Inferior parietal cortex (tissue), 1 donor: Measurements from ENCODE around the gene BCAS3.
"Not testable (repeated sequence)": the region's sequence is repeated elsewhere in the genome, so short reads cannot be mapped to it uniquely, and the experiment has no call there.

Experiments used
- DNase-seq: peaks from one replicate; pipeline ENCODE4 v3.0.0-alpha.2; 2016; ENCODE audit errors: extremely low spot score

Gene BCAS3

DNA sequence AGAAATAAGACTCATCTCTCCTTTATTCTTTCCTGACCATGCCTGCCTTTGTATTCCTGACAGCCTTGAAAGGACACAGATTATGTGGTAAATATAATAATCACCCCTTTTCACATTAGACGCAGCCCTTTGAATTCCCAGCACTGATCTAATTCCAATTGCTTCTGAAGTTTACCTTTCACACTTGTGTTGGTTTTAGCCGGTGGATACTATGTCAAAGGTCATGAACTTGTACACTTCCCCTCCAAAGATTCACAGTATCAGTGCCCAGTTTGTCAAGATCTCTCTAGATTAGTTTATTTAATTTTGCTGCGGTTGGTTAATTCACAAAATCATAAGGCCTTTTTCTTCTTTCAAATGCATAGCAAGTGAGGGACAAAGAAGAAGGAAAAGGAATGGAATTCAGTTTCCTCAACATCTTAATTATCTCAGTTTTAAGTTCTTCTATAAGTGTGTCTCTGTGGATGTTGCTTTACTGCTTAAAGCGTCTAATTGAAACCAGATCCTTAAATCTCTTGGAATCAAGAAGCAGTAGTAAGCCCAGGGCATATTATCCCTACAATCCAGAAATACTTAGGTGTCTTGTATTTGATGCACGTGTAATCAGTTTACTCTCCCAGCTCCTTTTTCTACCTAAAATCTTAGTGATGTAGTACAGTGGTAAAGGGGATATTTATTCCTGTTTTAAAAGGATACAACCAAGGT lies 547.7 kb downstream of the BCAS3 start:
- DNase-seq, result no peak

DNA sequence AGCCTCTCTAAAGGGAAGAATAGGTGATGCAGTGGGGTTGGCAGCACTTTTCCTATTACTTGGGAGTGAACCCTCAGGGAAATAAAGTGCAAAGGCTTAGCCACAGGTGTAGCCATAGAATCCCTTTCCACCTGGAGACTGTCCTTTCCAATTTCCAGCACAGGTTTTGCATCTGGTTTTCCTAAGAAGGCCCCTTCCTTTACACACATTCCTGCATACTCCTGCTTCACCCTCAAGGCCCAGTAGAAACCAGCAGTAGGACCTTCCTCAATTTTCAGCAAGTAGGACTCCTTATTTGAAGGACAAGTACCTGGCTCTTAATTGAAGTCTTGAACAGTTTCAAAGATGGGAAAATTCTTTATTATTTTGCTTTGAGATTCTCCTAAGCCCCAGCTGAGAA lies 550.2 kb downstream of the BCAS3 start:
- DNase-seq, result no peak

DNA sequence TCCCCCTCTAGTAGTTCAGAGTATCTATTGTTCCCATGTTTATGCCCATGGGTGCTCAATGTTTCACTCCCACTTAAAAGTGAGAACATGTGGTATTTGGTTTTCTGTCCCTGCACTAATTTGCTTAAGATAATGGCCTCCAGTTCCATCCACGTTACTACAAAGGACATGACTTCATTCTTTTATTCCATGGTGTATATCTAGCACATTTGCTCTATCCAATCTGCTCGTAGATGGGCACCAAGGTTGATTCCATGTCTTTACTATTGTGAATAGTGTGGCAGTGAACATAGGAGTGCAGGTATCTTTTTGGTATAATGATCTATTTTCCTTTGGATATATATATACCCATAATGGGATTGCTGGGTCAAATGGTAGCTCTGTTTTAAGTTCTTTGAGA lies 552.8 kb downstream of the BCAS3 start:
- no peak for DNase-seq

DNA sequence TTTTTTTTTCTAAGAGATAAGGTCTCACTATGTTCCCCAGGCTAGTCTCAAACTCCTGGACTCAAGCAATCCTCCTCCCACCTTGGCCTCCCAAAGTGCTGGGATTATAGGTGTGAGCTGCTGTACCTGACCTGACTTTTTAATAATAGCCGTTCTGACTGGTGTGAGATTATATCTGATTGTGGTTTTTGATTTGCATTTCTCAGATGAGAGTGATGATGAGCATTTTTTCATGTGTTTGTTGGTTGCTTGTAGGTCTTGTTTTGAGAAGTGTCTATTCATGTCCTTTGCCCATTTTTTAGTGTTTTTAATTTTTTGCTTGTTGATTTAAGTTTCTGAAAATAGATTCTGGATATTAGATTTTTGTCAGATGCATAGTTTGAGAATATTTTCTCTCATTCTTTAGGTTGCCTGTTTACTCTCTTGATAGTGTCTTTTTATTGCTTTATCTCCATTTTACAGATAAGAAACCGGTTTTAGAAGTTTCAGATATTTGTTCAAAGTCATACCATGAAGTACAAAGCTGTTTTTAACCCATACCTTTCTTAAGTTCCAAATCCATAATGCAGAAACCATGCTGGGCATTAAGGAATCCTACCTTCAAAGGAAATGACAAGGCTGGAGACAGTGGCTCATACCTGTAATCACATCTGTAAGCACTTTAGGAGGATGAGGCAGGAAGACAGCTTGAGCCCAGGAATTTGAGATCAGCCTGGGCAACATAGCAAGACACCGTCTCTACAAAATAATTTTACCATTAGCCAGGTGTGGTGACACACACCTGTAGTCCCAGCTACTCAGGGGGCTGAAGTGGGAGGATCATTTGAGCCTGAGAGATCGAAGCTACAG lies 553.5 kb downstream of the BCAS3 start:
- no peak for DNase-seq

DNA sequence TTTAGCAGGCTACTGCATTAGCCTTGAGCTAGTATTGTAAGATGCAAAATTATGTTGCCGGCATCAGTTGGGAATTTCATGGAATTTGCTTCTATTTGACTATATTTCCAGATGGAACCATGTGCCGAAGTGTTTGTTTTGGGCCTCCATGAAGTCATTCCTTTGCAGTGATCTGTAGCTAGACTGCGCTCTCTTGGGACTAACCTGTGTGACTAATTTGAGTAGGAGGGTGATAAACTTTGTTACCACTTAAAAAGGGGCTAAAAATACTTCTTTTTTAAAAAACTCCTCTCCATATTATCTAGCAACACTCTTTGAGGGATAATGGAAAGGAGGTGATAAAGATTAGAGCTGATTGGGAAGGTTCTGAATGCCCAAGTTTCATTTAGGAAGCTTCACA lies 555.2 kb downstream of the BCAS3 start:
- no peak for DNase-seq

DNA sequence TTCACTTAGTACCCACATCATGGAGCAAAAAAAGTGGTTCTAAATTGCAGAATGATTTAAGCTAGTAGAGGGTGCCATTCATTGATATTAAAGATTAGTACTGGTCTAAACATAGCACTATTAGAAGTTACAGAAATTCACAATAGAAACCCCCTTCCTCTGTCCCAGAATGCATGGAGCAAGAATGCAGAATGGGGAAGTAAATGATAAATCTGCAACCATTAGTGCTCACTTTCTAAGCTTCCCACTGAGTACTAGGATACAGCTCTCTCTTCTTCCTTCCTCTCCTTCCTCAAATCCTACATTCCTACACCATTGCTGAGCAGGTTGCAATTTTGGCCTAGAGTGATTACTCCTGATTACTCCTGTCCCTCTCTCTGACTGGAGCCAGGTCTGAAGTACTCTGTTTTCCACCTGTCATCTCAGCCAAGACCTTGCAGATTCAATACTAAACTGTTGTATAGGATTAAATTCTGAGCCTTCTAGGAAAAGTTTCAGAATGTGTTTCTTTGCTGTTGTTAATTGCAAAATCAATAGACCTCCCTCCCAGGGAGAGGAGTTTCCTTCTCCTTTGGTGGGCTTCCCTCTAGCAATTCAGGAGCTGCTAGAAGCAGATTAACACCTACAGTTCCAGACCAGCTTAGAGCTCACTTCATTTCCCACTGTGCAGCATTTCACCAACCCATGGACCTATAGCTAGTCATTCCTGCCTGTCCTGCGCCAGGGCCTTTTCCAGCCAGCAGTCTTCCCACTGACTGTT lies 556.5 kb downstream of the BCAS3 start:
- no peak for DNase-seq

DNA sequence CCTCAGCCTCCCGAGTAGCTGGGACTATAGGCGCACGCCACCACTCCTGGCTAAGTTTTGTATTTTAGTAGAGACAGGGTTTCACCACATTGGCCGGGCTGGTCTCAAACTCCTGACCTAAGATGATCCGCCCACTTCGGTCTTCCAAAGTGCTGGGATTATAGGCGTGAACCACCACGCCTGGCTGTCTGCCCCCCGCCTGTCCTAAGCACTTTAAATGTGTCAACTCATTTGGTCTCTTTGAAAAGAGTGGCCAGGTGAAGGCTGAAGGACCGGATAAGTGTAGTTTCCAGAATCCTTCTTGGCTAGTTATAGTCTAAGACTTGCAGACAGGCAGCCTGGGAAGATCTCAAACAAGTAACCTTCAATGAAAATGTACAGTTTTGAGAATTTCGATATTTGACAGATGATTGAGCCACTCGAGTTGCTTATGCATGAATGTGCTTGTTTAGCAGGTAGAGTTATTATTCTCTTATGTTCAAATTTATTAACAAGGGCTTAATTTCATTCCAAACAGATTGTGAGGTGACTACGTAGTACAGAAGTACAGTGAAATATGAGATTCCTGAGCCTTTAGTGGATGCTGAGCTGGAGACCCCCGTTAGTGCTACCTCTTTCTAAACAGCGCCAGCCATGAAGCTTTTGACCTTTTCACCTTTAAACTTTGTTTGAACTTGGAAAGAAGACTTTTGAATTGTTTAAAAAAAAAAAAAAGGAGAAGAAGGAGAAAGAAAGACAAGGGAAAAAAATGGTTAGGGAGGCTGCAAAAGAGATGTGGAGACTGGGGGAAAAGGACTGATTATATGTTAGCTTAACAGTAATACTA lies 557.6 kb downstream of the BCAS3 start:
- DNase-seq, result no peak

DNA sequence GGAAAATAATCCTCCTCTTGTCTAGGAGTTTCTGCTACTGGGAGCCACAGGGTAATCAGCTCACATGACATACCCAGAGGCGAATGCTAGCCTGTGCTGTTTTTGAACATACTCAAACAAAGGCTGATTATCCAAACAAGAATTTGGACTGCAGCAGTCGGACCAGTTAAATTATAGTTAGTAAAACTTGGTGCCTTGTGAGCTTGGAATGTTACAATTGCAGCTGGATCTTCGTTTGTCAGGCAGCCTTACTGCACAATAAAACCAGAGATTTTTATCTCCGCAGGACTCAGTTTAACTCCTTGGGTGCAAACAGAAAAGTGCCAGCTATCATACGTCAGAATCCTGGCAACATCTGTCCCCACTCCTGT lies 558.2 kb downstream of the BCAS3 start:
- DNase-seq, result peak; percentile 47

DNA sequence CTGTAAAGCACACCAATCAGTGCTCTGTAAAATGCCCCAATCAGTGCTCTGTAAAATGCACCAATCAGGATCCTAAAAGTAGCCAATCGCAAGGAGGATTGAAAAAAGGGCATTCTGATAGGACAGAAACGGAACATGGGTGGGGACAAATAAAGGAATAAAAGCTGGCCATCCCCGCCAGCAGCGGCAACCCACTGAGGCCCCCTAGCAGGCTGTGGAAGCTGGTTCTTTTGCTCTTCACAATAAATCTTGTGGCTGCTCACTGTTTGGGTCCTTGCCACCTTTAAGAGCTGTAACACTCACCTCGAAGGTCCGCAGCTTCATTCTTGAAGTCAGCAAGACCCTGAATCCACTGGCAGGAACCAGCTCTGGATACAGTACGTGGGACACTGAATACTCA lies 559.6 kb downstream of the BCAS3 start:
- no peak for DNase-seq

DNA sequence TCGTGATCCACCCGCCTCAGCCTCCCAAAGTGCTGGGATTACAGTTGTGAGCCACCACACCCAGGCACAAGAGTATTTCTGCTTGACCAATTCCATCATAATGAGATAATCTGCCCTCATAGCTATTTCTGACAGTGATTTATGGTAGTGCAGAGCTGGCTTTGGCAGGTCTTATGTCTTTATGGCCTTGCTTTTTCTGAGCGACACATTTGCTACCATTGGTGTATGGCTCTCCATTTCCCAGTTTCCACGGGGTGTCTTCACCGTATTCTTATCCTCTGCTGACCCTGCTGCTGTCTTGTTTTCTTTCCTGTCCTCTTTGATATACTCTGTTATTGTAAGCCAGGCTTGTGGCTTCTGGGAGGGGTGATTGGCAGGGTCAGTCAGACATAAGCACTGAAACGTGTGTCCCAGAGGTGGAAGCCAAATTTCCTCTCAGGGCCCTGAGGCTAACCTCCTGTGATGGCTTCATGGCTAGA lies 560.8 kb downstream of the BCAS3 start:
- DNase-seq, result no peak

DNA sequence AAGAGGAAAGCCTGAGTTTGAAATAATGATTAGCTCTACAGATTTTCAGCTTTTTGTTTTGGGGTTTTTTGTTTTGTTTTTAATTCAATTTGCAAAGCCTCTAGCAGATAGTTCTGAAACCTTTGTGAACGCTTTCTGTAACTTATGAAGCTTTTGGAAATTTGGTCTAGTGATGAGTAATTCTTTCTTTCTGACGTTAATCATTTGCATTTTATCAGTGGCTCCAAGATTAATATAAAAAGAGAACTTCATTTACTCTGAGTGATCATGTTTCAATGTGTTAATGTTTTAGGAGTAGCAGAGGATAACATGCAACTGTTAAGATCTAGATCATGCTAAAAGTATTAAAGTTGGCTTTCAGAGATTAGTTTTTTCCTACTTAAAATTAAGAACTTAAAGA lies 561.7 kb downstream of the BCAS3 start:
- DNase-seq, result no peak

DNA sequence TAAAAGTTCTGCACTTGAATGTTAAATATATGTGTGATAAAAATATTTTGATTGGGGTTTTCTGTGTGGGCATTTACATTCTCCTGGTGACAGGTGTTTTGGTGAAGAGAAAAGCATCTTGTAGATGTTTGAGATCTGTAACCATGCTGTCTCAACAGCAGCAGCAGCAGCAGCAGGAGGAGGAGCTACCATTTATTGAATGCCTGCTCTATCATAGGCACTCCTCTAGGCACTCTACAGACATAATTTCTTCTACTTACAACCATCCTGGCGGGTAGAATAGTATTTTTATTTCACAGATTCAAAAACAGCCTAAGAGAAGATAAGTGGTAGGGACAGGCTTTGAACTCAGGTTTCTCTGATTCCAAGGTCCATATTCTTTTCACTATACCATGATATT lies 562.3 kb downstream of the BCAS3 start:
- DNase-seq, result no peak

DNA sequence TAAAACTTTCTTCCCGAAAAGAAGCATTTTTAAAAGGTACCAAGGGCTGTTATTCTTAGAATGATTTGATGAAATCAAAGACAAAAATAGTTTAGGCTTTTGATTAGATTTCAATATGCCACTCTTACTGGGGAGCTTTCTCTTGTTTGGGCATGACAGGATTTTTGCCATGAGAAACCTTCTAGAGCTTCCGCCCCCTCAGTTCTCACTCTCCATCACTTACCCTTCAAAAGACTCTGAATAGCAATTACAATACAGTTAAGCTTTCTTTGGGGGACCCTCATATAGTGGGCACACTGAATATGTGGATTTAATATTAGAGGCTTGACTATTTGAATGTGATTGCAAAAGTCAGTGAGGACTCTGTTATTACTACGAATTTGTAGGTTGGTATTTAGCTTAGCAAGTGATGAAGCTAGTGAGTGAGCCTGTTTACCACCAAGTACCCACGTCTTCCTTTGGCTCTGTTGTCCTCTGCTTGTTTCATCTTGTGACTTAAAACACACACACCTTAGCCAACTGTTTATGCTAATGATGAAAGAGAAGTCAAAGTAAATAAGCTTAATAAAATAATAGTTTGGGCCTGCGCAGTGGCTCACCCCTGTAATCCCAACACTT lies 563.3 kb downstream of the BCAS3 start:
- DNase-seq, result no peak

DNA sequence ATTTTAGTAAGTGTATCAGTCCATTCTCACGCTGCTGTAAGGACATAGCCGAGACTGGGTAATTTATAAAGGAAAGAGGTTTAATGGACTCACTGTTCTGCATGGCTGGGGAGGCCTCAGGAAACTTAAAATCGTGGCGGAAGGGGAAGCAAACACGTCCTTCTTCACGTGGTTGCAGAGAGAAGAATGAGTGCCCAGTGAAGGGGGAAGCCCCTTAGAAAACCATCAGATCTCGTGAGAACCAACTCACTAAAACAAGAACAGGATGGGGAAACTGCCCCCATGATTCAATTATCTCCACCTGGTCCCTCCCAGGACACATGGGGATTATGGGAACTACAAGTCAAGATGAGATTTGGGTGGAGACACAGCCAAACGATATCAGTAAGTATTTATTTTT lies 567.3 kb downstream of the BCAS3 start:
- not testable (repeated sequence) for DNase-seq

DNA sequence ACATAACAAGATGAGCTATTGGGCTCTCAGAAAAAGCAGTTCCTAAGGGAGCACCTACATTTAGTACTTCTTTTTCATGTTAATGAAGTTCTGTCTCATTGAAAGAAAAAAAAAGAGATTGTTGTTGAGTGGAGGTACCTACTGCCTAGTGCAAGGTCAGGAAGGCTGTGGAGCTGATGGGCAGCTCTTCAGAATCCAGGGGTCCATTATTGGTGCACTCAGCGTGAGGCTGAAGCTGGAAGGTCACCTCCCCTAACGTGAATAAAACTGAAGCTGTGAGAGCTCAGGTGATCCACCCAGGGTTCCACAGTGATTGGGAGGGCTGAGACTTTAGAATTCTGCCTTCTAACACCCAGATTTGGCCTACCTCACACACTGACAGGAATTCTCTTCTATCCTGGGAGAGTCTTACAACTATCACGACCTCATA lies 568.1 kb downstream of the BCAS3 start:
- DNase-seq, result no peak

DNA sequence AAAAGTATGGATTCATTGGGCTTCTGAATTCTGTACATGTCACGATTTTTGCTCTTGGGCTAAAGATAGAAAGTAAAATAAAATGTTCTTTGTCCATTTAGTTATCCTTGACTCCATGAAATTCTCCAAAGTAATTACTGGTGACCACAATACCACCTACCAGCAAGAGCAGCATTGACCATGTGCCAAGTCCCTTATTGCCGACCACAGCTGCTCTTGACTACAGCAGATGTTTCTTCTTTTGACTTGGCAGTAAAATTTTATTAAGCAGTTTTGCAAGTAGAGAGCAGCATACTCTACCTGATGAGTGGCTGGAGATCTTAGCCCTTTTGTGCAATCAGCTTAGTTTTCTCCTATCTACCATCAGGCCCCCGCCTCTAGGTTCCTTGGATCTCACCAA lies 569.8 kb downstream of the BCAS3 start:
- DNase-seq, result no peak

DNA sequence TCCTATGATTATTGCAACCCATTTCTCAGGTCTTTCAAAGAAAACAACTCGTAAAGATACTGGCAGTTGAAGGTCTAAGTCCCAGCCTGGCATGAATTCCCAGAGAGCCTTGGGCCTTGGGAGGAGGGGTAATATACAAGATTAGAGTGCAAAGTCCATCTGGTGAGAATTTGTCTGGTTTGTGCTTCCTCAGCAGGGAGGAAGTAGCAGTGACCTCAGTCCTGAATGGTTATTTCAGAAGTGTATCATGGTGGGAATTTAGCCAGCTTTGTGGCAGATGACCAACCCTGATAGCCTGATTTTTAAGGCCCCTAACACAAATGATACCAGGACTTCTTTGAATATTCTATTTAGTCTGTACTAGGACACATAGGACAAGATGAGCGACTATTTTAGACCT lies 570.7 kb downstream of the BCAS3 start:
- DNase-seq, result no peak

DNA sequence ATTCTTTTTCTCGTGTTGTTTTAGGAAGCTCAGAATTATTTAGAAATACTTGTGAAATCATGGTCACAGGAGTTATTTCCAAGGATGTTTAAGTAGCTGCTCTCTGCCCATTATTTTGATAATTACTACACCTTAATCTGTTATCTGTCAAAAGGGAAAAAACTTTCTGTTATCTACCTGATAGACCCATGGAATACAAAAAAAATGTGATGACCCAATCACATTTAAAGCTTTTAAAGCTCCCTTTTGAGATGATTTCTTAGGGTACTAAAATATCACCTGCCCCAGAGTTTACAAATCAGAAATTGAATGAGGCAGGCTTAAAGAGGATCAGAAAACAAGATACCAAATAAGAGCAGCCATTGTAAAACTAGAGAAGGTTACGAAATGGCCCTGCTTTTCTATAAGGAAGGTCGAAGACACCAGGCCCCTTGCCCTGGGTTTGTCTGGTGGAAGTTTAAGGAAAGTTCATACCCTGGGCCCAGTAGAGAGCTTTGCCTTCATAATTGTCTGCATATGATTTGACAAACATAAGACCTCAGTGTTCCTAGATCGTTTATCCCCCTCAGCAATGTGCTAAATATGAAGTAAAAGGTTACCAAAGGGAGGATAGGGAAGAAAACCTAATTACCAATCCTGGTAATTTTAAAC lies 572.1 kb downstream of the BCAS3 start:
- DNase-seq, result no peak

DNA sequence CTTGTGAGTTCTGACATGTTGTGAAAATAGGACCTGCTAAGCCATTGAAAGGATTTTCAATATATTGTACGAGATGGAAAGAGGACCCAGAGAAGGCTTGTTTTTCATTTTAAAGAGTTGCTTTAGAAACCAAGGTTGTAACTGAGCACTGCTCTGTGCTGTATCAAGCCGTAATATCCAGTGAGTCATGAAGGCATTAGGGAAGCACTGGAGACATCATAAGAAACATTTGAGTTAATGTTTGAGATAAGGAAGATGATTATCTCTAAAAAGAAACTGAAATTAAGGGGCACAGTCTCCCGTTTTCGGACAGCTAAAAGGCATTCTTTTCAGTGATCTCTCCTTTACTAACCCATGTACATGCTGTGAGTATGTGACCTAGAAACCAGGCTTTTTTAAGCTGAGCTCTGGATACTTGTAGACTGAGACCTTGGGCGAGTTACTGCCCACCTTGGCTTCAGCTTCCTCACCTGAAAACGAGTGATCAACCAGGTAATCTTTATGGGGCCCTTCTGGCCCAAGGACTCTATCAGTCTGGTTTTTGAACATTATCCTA lies 572.8 kb downstream of the BCAS3 start:
- no peak for DNase-seq
